Mucosa of stomach (tissue), 1 donor: ENCODE measurements around the gene SHANK2.
A peak's percentile ranks its signal among the peaks of the same experiment; 100 is the strongest.

Experiments used
- H3K27me3 ChIP-seq: one replicate; pipeline ENCODE4 v1.7.0; 2013; ENCODE audit warnings: mild to moderate bottlenecking, low read length; ENCODE audit not compliant: control insufficient read depth, insufficient read depth
- H3K36me3 ChIP-seq: one replicate; pipeline ENCODE4 v1.7.0; 2013; ENCODE audit warnings: low read length; ENCODE audit not compliant: control insufficient read depth, insufficient read depth
- H3K4me1 ChIP-seq: one replicate; pipeline ENCODE4 v1.7.0; 2013; ENCODE audit warnings: mild to moderate bottlenecking, low read length; ENCODE audit not compliant: control insufficient read depth, insufficient read depth
- H3K4me3 ChIP-seq: one replicate; pipeline ENCODE4 v1.7.0; 2013; ENCODE audit warnings: low read length
- H3K9ac ChIP-seq: one replicate; pipeline ENCODE4 v1.7.0; 2013; ENCODE audit warnings: mild to moderate bottlenecking, low read length, moderate library complexity
- H3K9me3 ChIP-seq: one replicate; pipeline ENCODE4 v1.7.0; 2013; ENCODE audit warnings: mild to moderate bottlenecking, low read length, moderate library complexity; ENCODE audit not compliant: control insufficient read depth
- donor health status: Pancreatic carcinoma.

SHANK2 gene

GRCh38 chr11:71252269-71252769 is at the start of gene SHANK2:
SHANK2 (minus strand) TSS chr11:71252577; CDS start chr11:71147326, 105,251 bp downstream.
- H3K36me3 ChIP-seq = no peaks in the 10 kb centered on the region
- peaks cover 7% of the 10 kb centered on the region for H3K27me3 ChIP-seq
- peak within 1 kb of the TSS; percentile 57 for H3K4me3 ChIP-seq
- H3K4me1 ChIP-seq = peaks cover 36% of the 10 kb centered on the region
- peak within 1 kb of the TSS; percentile 86 for H3K9ac ChIP-seq
- H3K9me3 ChIP-seq = no peaks in the 10 kb centered on the region

DNA sequence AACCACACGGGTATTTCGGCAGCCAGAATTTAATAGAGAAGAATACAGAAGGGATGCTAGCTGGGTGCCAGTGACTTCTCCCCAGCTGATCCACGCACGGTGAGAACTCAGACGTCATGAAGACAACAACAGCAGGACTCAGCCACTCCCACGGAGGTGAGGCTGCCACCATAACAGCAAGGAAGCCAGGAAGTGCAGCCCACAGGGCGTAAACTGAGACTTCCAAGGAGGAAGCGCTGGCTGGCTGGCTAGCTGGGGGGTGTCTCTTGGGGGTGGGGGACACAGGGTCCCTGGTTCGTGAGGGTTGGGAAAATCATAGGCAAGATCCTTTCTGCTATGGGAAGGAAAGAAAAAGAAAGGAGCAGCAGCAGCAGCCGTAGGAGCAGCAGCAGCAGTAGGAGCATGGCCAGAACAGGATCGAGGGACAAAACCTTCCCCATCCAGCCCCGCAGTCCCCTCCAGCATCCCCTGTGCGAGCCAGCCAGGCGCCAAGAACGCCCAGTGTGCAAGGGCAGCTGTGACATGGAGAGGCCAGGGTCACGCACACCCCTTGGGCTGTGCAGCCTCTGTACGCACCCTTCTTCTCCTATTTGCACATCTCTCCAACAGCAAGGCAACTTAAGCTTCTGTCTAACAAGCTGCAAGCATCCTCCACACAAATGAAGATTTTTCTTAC is 49.6 kb upstream of the SHANK2 start:
- H3K4me1 ChIP-seq = peaks cover 11% of the 10 kb centered on the region
- H3K9me3 ChIP-seq = no peaks in the 10 kb centered on the region
- no peak overlapping the region for H3K4me3 ChIP-seq
- H3K36me3 ChIP-seq = no peaks in the 10 kb centered on the region
- no peaks in the 10 kb centered on the region for H3K27me3 ChIP-seq
- no peak overlapping the region for H3K9ac ChIP-seq

DNA sequence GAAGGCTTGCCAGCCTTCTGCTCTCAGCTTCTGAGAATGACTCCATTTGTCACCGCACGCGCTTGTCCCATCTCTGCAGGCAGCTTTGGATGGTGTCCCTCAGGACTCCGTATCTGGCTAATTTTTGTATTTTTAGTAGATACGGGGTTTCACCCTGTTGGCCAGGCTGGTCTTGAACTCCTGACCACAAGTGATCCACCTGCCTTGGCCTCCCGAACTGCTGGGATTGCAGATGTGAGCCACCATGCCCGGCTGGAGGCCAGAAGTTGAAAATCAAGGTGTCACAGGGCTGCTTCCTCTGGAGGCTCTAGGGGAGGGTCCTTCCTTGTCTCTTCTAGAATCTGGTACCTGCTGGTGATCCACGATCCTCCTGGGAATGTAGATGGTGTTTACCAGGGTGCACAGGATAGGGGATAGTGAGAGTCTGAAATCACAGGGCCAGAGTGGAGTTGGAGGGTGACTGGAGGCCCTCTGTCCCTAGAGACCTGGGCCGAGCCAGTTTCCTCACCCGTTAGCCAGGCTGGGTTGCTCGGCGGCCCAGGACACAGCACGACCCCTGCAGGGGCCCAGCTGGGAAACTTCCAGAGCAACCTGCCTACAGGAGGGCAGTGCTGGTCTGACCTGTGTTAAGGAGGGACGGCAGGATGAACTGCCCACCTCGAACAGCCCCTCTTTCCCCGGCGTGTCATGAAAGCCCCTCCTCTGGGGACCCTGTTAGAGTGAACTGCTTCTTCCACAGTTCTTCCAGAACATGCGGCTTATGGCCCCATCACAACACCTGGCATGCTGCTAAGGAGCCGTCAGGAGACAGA is 48.9 kb upstream of the SHANK2 start:
- Histone ChIP-seq H3K4me1 (peaks cover 11% of the 10 kb centered on the region), H3K27me3 (no peaks in the 10 kb centered on the region), H3K4me3 (no peak overlapping the region), H3K36me3 (no peaks in the 10 kb centered on the region), H3K9me3 (no peaks in the 10 kb centered on the region), H3K9ac (no peak overlapping the region)

DNA sequence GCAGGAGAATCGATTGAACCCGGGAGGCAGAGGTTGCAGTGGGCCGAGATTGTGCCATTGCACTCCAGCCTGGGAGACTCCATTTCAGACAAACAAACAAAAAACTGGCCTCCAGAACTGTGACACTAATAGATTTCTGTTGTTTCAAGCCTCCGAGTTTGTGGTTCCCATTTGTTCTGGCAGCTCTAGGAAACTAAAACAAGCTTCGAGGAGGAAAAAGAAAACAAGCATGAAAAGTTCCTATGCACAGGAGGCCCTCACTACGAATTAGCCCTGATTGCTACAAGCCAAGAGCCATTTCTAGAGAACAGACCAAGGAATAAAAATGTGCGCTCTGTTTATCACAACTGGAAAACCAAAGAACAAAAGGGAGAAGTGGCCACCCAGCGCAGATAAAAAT is 47.8 kb upstream of the SHANK2 start:
- Histone ChIP-seq H3K36me3 (no peaks in the 10 kb centered on the region), H3K4me3 (no peak overlapping the region), H3K27me3 (no peaks in the 10 kb centered on the region), H3K9me3 (no peaks in the 10 kb centered on the region), H3K4me1 (peaks cover 11% of the 10 kb centered on the region), H3K9ac (no peak overlapping the region)

- Histone ChIP-seq H3K9ac (no peak overlapping the region), H3K36me3 (no peaks in the 10 kb centered on the region), H3K4me3 (no peak overlapping the region), H3K4me1 (peaks cover 11% of the 10 kb centered on the region), H3K9me3 (no peaks in the 10 kb centered on the region), H3K27me3 (no peaks in the 10 kb centered on the region)
Measured at GRCh38 chr11:71298761-71299181, 46.4 kb upstream of the SHANK2 start.

DNA sequence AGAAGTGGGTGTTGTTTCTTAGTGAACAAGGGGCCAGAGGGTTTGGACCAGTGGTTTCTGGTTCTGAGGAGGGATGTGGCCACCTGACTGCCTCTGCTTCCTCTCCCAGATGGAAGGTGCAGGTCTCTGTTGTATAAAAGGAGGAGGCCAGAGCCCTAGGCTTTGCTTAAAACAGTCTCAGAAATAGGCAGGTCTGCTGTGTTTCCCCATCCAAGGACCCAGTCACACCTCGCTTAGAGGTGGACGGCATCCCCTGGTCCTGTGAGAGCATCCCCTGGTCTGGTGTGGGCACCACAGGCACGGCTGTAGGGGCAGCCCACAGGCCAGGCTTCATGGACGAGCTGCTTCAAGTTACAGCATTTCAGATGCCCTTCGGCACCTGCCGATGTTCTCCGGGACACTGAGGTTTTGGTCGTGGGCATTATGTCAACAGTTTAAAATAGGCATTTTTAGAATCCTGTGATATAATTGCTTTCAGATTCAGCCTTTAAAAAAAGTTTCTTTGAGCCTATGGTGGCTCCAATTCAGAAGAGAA is 45.7 kb upstream of the SHANK2 start:
- Histone ChIP-seq H3K4me1 (peaks cover 11% of the 10 kb centered on the region), H3K9ac (no peak overlapping the region), H3K4me3 (no peak overlapping the region), H3K9me3 (no peaks in the 10 kb centered on the region), H3K36me3 (no peaks in the 10 kb centered on the region), H3K27me3 (no peaks in the 10 kb centered on the region)

DNA sequence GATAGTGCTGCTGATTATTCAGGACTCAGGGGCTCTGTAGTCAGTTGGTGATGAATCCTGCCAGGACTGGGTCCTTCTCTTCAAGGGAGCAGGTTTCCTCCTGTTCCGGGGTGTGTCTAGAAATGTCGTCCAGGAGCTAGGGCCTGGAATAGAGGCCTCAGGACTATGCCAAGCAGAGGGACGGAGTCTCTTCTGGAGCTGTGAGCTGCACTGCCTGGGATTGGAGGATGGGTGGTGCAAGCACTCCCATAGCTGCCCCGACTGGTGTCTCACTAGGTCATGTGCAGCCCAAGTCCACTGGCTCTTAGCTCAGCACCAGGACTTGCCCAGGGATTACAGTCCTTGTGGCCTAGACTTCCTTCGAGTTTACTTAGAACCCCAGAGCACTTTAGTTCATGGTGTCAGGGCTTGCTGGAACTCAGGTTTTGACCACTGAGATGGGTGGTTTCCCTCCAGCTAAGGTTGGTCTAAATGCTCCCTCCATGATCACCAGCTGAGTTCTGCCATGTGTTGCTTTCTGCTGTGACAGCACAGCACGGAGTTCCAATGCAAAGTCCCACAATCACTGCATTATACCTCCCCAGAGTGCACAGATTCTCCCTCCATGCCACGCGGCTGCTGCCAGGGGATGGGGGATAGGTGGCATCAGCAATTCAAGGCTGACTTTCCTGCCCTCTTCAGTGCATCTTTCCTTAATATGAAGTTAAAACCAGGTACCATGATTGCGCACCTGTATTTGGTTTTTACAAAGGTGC is 42.6 kb upstream of the SHANK2 start:
- no peaks in the 10 kb centered on the region for H3K27me3 ChIP-seq
- H3K36me3 ChIP-seq = no peaks in the 10 kb centered on the region
- no peak overlapping the region for H3K4me3 ChIP-seq
- H3K4me1 ChIP-seq = peaks cover 11% of the 10 kb centered on the region
- no peaks in the 10 kb centered on the region for H3K9me3 ChIP-seq
- no peak overlapping the region for H3K9ac ChIP-seq

- Histone ChIP-seq H3K27me3 (no peaks in the 10 kb centered on the region), H3K9ac (no peak overlapping the region), H3K9me3 (no peaks in the 10 kb centered on the region), H3K4me1 (peaks cover 5% of the 10 kb centered on the region), H3K36me3 (no peaks in the 10 kb centered on the region), H3K4me3 (no peak overlapping the region)
Measured at GRCh38 chr11:71293961-71294782, 41.8 kb upstream of the SHANK2 start.

- H3K9me3 ChIP-seq = no peaks in the 10 kb centered on the region
- peaks cover 37% of the 10 kb centered on the region for H3K4me1 ChIP-seq
- no peaks in the 10 kb centered on the region for H3K27me3 ChIP-seq
- H3K4me3 ChIP-seq = no peak overlapping the region
- no peaks in the 10 kb centered on the region for H3K36me3 ChIP-seq
- H3K9ac ChIP-seq = no peak overlapping the region
Measured at GRCh38 chr11:71286701-71287643, 34.6 kb upstream of the SHANK2 start.

GRCh38 chr11:71285111-71285510 is 32.7 kb upstream of the SHANK2 start:
- Histone ChIP-seq H3K4me1 (peaks cover 37% of the 10 kb centered on the region), H3K9ac (no peak overlapping the region)

More at GRCh38 chr11:71285111-71285510, 32.7 kb upstream of the SHANK2 start:
- Histone ChIP-seq H3K36me3 (no peaks in the 10 kb centered on the region), H3K9me3 (no peaks in the 10 kb centered on the region), H3K4me3 (no peak overlapping the region), H3K27me3 (no peaks in the 10 kb centered on the region)
